GM18526 (cell line): ENCODE data around the gene TTBK1.

Source experiments
- POLR2A ChIP-seq: IDR thresholded peaks from 3 replicates; pipeline ENCODE4 v1.6.1; 2011; ENCODE audit not compliant: insufficient read length; ENCODE audit errors: extremely low read depth

TTBK1 gene

DNA sequence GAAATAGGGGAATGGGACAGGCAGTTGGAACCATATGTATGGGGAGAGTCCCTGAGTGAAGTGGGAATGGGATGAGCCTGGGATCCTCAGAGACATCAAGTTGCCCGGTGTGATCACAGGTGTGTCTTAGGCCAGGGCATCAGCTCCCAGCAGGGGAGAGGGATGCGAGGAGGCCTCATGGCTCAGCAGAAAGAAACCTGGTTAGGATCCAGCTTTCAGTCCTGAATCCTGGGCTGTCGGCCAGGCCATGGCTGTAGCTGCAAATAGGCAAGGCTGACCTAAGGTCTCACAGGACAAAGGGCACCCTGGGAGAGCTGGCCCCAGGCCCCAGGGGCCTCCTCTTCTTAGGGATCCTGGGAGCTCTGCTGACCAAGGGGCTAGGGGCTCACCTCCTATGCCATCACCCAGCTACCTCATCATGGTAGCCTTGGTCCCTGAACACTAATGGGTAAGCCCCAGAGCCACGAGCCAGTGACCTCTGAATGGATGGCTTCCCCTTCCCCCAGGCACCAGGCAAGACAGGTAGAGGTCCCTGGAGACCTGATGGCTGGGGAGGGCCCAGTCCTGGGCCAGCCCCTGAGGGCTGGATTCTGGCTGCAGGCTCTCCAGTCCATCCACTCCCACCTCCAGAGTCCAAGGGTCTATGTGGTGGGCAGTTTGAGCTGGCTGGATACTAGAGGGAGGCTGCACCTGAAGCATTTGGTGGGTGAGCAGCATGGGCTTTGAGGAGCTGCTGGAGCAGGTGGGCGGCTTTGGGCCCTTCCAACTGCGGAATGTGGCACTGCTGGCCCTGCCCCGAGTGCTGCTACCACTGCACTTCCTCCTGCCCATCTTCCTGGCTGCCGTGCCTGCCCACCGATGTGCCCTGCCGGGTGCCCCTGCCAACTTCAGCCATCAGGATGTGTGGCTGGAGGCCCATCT is 54.6 kb downstream of the TTBK1 start, which contains the start of gene SLC22A7:
TSS of gene SLC22A7 (plus strand) at position 617 of the 921 bp plus-strand sequence. CDS start at position 716, 99 bp downstream.
- TF ChIP-seq POLR2A, result no peak

DNA sequence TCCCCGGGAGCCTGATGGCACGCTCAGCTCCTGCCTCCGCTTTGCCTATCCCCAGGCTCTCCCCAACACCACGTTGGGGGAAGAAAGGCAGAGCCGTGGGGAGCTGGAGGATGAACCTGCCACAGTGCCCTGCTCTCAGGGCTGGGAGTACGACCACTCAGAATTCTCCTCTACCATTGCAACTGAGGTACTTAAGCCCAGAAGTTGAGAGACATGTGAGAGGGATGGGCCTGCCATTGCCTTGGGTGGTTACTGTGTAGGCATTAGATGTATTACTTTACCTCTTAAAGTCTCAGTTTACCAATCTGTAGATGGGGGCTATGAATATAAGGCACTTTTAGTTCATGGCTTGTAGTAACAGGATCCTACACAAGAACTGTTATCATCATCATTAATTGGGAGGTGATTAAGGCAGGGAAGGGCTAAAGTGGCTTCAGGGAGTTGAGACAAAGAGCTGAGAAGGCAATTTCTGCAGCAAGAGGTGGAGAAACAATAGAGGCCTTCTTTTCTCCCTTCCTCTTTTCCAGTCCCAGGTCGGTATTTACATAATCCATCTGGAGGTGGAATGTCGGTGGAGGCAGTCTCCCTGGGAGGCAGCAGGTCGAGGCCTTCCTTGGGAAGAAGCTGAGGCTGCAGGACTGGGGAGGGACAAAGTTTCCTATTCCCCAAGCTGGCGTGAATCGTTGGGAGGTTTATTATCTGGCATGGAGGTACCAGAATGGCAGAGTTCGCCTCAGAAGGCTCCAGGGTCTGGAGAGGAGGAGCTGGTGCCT is 55.5 kb downstream of the TTBK1 start:
- no peak for TF ChIP-seq POLR2A

GRCh38 chr6:43299338-43300293 is 56.3 kb downstream of the TTBK1 start:
- no peak for TF ChIP-seq POLR2A

DNA sequence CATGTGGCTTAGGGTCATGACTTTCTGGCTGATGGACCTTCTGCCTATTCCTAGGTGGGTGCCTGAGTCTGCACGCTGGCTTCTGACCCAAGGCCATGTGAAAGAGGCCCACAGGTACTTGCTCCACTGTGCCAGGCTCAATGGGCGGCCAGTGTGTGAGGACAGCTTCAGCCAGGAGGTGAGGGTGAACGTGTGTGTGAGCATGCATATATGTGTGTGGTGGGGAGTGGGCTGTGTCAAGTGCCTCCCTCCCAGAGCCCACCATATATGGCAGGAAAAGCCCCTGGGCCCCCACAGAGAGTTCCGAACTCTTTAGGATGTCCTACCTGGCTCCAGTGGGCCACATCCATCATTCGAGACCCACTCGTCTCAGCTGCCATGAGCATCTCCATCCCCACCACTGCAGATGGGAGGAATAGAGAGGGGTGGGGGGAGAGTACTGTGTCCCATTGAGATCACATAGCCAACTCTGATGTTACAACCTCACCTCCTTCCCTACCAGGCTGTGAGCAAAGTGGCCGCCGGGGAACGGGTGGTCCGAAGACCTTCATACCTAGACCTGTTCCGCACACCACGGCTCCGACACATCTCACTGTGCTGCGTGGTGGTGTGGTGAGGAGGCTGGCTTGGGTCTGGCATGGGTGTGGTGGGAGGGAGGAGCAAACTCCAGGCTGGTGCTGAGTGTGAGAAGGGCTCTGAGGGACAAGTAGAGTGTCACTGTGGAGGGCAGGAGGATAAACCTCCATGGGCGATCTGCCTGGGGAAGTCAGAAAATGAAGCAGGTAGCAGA is 58.0 kb downstream of the TTBK1 start:
- TF ChIP-seq POLR2A, result no peak

GRCh38 chr6:43302126-43302525 is 58.8 kb downstream of the TTBK1 start:
- TF ChIP-seq POLR2A, result no peak

GRCh38 chr6:43303751-43304331 is 60.6 kb downstream of the TTBK1 start:
- no peak for TF ChIP-seq POLR2A

GRCh38 chr6:43304361-43304760 is 61.1 kb downstream of the TTBK1 start:
- TF ChIP-seq POLR2A, result no peak

GRCh38 chr6:43304882-43305281 is 61.6 kb downstream of the TTBK1 start:
- TF ChIP-seq POLR2A, result no peak

GRCh38 chr6:43306086-43306485 is 62.8 kb downstream of the TTBK1 start:
- TF ChIP-seq POLR2A, result no peak

DNA sequence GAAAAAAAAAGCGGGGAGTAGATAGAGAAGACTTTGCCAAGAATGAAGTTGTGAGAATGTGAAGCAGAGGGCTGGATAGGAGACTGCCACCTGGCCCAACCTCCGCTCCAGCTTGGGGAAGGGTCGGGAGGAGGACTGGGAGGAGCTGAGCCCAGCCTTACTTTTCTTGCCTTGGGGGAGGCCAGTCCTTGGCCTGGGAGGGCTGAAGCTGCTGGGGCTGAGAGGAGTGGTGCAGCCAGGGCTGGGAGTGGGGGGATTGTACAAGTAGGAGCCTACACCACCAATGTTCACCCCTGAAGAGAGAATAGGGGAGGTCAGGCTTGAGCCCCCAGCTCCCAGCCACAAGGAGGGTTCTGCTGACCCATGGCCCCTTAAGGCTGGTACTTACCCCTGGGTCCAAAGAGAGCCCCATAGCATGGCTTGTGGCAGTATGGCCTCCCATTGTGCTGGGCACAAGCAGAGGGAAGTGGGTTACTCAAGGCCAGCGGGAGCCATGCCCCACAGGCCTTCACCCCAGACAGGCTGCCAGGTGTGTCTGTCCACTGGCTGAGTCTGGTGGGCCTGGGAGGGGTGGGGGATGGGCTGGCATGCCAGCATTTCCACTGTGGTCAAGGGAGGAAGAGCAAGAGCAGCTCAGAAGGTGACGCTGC is 64.3 kb downstream of the TTBK1 start:
- TF ChIP-seq POLR2A, result no peak

DNA sequence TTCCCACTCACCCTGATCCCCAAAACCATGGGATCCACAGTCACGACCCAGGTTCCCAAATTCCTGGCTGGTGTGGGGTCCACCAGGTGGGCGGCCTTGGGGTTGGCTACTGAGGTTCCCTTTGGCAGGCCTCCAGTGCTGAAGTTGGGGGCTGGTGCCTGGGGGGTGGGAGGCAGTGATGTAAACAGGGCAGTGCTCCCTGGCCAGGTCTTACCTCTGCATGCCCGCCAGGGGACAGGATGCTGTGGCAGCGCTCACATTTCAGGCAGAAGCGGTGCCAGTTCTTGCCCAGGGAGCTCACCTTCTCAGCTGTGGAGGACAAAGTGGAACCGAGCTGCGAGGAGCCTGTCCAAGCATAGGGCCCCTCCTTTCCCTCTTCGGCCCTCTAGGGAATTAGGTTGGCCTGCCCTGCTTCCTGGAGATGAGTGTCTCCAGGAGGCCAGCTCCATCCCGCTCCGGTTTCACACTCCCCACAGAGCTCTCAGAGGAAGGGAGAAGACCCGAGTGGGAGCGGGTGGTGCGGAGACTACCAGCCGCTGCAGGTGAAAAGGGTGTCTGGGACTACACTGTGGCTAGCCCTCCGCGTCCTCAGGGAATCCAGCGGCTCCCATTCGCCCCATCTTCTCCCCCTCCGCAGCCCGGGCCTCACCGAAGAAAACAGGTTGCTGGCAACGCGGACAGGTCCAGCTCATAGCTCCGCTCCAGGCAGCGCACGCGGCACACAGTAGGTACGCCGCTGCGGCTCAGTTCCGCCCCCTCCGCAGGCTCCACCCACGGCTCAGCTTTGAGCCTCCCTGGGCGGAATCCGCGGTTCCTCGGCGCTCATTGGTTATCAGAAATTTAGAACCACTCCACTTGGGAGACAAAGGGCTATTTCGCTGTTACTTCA is 65.1 kb downstream of the TTBK1 start, which contains the start of gene CRIP3:
TSS of gene CRIP3 (minus strand) at position 726 of the 889 bp plus-strand sequence. CDS start at position 692, 34 bp downstream.
- peak; percentile 40 for TF ChIP-seq POLR2A

GRCh38 chr6:43308990-43309477 is 65.8 kb downstream of the TTBK1 start:
- TF ChIP-seq POLR2A, result peak; percentile 4
